GM12878 (cell line): ENCODE measurements around the gene PCLAF. TPM values are rescaled to one million over a fixed set of nuclear protein-coding genes. Genes with fewer than 3 reads are reported as not detected.

ENCODE experiments used
- ATAC-seq: fragments of 200-7000 bp; cut with Tn5 transposase; 3 replicates; pipeline ENCODE4 v1.9.1; 2020; ENCODE audit warnings: mild to moderate bottlenecking, moderate library complexity
- BruUV-seq: library from RNA; stranded (reverse); fragments of 400-500 nt; replicated peaks from 2 replicates; lab custom pipeline; 2021; lab: Mats Ljungman, UMichigan
- CTCF ChIA-PET: fragments of 300-600 bp; sonication (Branson Sonifier 250); formaldehyde crosslinking; extraction: SDS; loops from one replicate; lab custom pipeline; 2021; ENCODE audit warnings: inconsistent platforms; lab: Yijun Ruan, JAX
- POLR2A ChIA-PET: fragments of 350-600 bp; formaldehyde crosslinking; extraction: SDS; loops from one replicate; lab custom pipeline; 2021; ENCODE audit warnings: inconsistent platforms; lab: Charles Lee
- RAD21 ChIA-PET: fragments of 300-600 bp; sonication (Branson Sonifier 250); formaldehyde crosslinking; loops from one replicate; lab custom pipeline; 2023; ENCODE audit warnings: antibody characterized with exemption; ENCODE audit not compliant: unreplicated experiment; lab: Charles Lee
- SMC1A ChIA-PET: fragments of 300-600 bp; sonication (Branson Sonifier 250); formaldehyde crosslinking; loops from one replicate; lab custom pipeline; 2023; ENCODE audit not compliant: unreplicated experiment, uncharacterized antibody; lab: Charles Lee
- DNase-seq: peaks from one replicate; pipeline ENCODE4 v3.0.0-alpha.2; 2011; ENCODE audit warnings: low read depth, low spot score
- FAIRE-seq: peaks from 3 replicates; lab custom pipeline; 2011; peaks lifted over from hg19 to GRCh38; lab: Jason Lieb, UNC
- H2AFZ ChIP-seq: 2 replicates; pipeline ENCODE4 v1.6.0; 2011; ENCODE audit warnings: low read depth, low read length, control low read depth; ENCODE audit not compliant: control insufficient read depth
- H3K27ac ChIP-seq: 2 replicates; pipeline ENCODE4 v1.5.1; 2011; ENCODE audit warnings: control low read depth; ENCODE audit not compliant: control insufficient read depth, insufficient read depth
- H3K27me3 ChIP-seq, 2 experiments: replicated peaks in 1 of 2; 2 replicates each; pipeline versions ENCODE4 v1.6.0 to v1.6.1; 2011; ENCODE audit warnings: low read length in 1 of 2; ENCODE audit not compliant: control insufficient read depth in 2 of 2, insufficient read depth in 2 of 2
- H3K36me3 ChIP-seq, 2 experiments: 2 replicates each; pipeline ENCODE4 v1.5.1; 2011; ENCODE audit warnings: low read length in 1 of 2; ENCODE audit not compliant: control insufficient read depth in 2 of 2, insufficient read depth in 2 of 2
- H3K4me1 ChIP-seq: 2 replicates; pipeline ENCODE4 v1.6.1; 2011; ENCODE audit warnings: mild to moderate bottlenecking, low read length, moderate library complexity, mixed read lengths; ENCODE audit not compliant: control insufficient read depth, insufficient read depth
- H3K4me2 ChIP-seq: 2 replicates; pipeline ENCODE4 v1.6.0; 2011; ENCODE audit warnings: control low read depth; ENCODE audit not compliant: control insufficient read depth, insufficient read depth
- H3K4me3 ChIP-seq: fragments of 200-600 bp; sonication (generic); 2 replicates; pipeline ENCODE4 v1.5.1; 2016
- H3K79me2 ChIP-seq: 2 replicates; pipeline ENCODE4 v1.6.0; 2011; ENCODE audit warnings: low read length; ENCODE audit not compliant: control insufficient read depth, insufficient read depth
- H3K9ac ChIP-seq: 2 replicates; pipeline ENCODE4 v1.8.0; 2011; ENCODE audit warnings: low read length, control low read depth, mixed read lengths; ENCODE audit not compliant: control insufficient read depth, insufficient read depth
- H3K9me3 ChIP-seq: replicated peaks from 3 replicates; pipeline ENCODE4 v1.5.1; 2011; ENCODE audit warnings: mild to moderate bottlenecking, low read length; ENCODE audit not compliant: control insufficient read depth, insufficient read depth
- H4K20me1 ChIP-seq: 2 replicates; pipeline ENCODE4 v1.6.0; 2011; ENCODE audit not compliant: control insufficient read depth, insufficient read depth
- ATF3 ChIP-seq: IDR thresholded peaks from 2 replicates; pipeline ENCODE4 v1.6.1; 2011; ENCODE audit warnings: low read depth, mild to moderate bottlenecking, low read length, moderate library complexity, borderline replicate concordance; ENCODE audit errors: extremely low read depth
- ATF7 ChIP-seq: fragments of 450-650 bp; IDR thresholded peaks from 2 replicates; pipeline ENCODE4 v1.6.1; 2016; ENCODE audit warnings: low read depth, mild to moderate bottlenecking
- BMI1 ChIP-seq: fragments of 450-650 bp; IDR thresholded peaks from 2 replicates; pipeline ENCODE4 v1.6.1; 2016; ENCODE audit warnings: mild to moderate bottlenecking, moderate library complexity, borderline replicate concordance
- CEBPZ ChIP-seq: fragments of 150-350 bp; IDR thresholded peaks from 2 replicates; pipeline ENCODE4 v1.6.1; 2016; ENCODE audit warnings: low read depth, low read length
- CREB1 ChIP-seq: IDR thresholded peaks from 2 replicates; pipeline ENCODE4 v1.6.1; 2012; ENCODE audit warnings: low read depth, mild to moderate bottlenecking, inconsistent platforms
- IKZF2 ChIP-seq, 2 experiments: fragments of 450-650 bp; IDR thresholded peaks; 2 replicates each; pipeline ENCODE4 v1.6.1; 2017; ENCODE audit warnings: mild to moderate bottlenecking in 2 of 2, moderate library complexity in 2 of 2
- JUND ChIP-seq: IDR thresholded peaks from 2 replicates; pipeline ENCODE4 v1.6.1; 2012; ENCODE audit warnings: low read depth, mild to moderate bottlenecking, low read length, improper control_type of control experiment, moderate library complexity
- MEF2A ChIP-seq: IDR thresholded peaks from 2 replicates; pipeline ENCODE4 v1.6.1; 2011; ENCODE audit warnings: low read depth, mild to moderate bottlenecking, low read length, moderate library complexity; ENCODE audit not compliant: insufficient read depth
- MXI1 ChIP-seq: fragments of 150-350 bp; IDR thresholded peaks from 2 replicates; pipeline ENCODE4 v1.6.1; 2011; ENCODE audit warnings: low read depth, mild to moderate bottlenecking, inconsistent platforms, low read length, improper control_type of control experiment
- MYC ChIP-seq: IDR thresholded peaks from 2 replicates; pipeline ENCODE4 v1.6.1; 2011; ENCODE audit warnings: mild to moderate bottlenecking, low read length, moderate library complexity, inconsistent platforms; ENCODE audit not compliant: insufficient read depth, insufficient replicate concordance, insufficient read length, severe bottlenecking
- RB1 ChIP-seq: fragments of 450-650 bp; formaldehyde crosslinking; IDR thresholded peaks from 2 replicates; pipeline ENCODE4 v1.6.1; 2017; ENCODE audit warnings: mild to moderate bottlenecking, borderline replicate concordance
- RUNX3 ChIP-seq: IDR thresholded peaks from 2 replicates; pipeline ENCODE4 v1.6.1; 2012; ENCODE audit warnings: low read length, inconsistent platforms
- SIN3A ChIP-seq: IDR thresholded peaks from 2 replicates; pipeline ENCODE4 v1.6.1; 2012; ENCODE audit warnings: low read depth, low read length, improper control_type of control experiment
- SREBF1 ChIP-seq: IDR thresholded peaks from 2 replicates; pipeline ENCODE4 v1.6.1; 2012; ENCODE audit warnings: mild to moderate bottlenecking, low read length
- STAT1 ChIP-seq: fragments of 450-650 bp; conservative IDR thresholded peaks from 2 replicates; pipeline ENCODE4 v1.6.1; 2014; ENCODE audit warnings: antibody characterized with exemption, mild to moderate bottlenecking
- STAT3 ChIP-seq: IDR thresholded peaks from 2 replicates; pipeline ENCODE4 v1.6.1; 2011; ENCODE audit warnings: low read depth, low read length, improper control_type of control experiment
- WGBS: methylation state at CpG from one replicate; pipeline ENCODE4 v1.1.6; 2016; ENCODE audit warnings: low lambda C conversion rate; ENCODE audit not compliant: insufficient replicate concordance, insufficient coverage; ENCODE audit errors: missing lambda C conversion rate; 5-methylcytosine and 5-hydroxymethylcytosine counted together
- in situ Hi-C: fragments of 300-500 bp; cut with MboI; formaldehyde crosslinking; loops from 9 replicates; pipeline ENCODE4 v1.14.3; 2018; ENCODE audit warnings: mixed read lengths
- intact Hi-C: fragments of 100-400 bp; cut with micrococcal nuclease; formaldehyde crosslinking; loops from one replicate; pipeline ENCODE4 v1.14.2; 2022; ENCODE audit not compliant: unreplicated experiment
- polyA plus RNA-seq, 11 experiments: library from polyadenylated mRNA; depleted of rRNA in 4 of 11; unstranded in 6 of 11; stranded (reverse) in 5 of 11; fragments of >200 nt; fragmentation: Nextera tagmentation in 4 of 11; fragmentation: Illumina TruSeq in 1 of 11; extraction: Ambion mirVana in 4 of 11; extraction: Trizol in 1 of 11; gene quantifications; 1 replicate in 1 of 11; 2 replicates in 10 of 11; pipeline versions ENCODE4 v1.2.1 to v1.2.3, GENCODE V29; 2011 to 2016; ENCODE audit warnings: inconsistent platforms in 2 of 11, missing spikeins in 2 of 11, low read depth in 1 of 11
- total RNA-seq, 4 experiments: library from RNA; depleted of rRNA in 3 of 4; stranded (reverse); fragments of >200 nt in 3 of 4; fragmentation: Illumina TruSeq in 1 of 4; extraction: Trizol in 1 of 4; gene quantifications; 2 replicates each; pipeline versions ENCODE4 v1.2.1 to v1.2.3, GENCODE V29; 2013 to 2021

Gene PCLAF
- total and polyA plus RNA-seq, 10 of the 15 experiments (the other 5 are each of a cell fraction or from before 2014, with no cell fraction given) = 79.0 to 627 (median 343) TPM

- ATAC-seq (no peak), FAIRE-seq (no peak), DNase-seq (no peak)
- Histone ChIP-seq H3K79me2 (no peaks in the 10 kb centered on the region), H3K9me3 (no peaks in the 10 kb centered on the region), H2AFZ (no peak overlapping the region), H3K36me3 (no peaks in the 10 kb centered on the region; a peak in 3 of 4 replicates), H3K27ac (no peak overlapping the region), H3K9ac (no peak overlapping the region), H3K4me1 (no peaks in the 10 kb centered on the region), H4K20me1 (no peaks in the 10 kb centered on the region), H3K4me2 (no peak overlapping the region), H3K4me3 (no peak overlapping the region), H3K27me3 (no peaks in the 10 kb centered on the region)
- ChIA-PET POLR2A (interaction anchor here (0.5 to 0.7 kb wide), 2 partner anchors 26 to 139 kb away, joined by 5 to 9 read pairs; partner anchors contain the start of gene TRIP4), SMC1A (interaction anchor here (0.6 to 1.7 kb wide), 4 partner anchors 8 to 141 kb away, joined by 3 to 4 read pairs (median 4); no protein-coding TSS in a partner anchor), RAD21 (no interaction called here), CTCF (no interaction called here)
- no peak for TF ChIP-seq MEF2A
- no peak for TF ChIP-seq ATF7
- TF ChIP-seq IKZF2 (IDR thresholded peaks at IDR 0.05) = no peak
- TF ChIP-seq MYC = no peak
- TF ChIP-seq RB1 = no peak
- no peak for TF ChIP-seq BMI1
- TF ChIP-seq JUND = no peak
- TF ChIP-seq CREB1 = no peak
- no peak for TF ChIP-seq RUNX3
- TF ChIP-seq ATF3 = no peak
- no peak for TF ChIP-seq STAT3
- TF ChIP-seq MXI1 = no peak
- TF ChIP-seq STAT1 = no peak
- TF ChIP-seq SREBF1 = no peak
- no peak for TF ChIP-seq SIN3A
- no peak for TF ChIP-seq CEBPZ
- WGBS = 79% methylated on average over 4 of the region's 4 CpGs
- intact Hi-C loops (no loop called here), in situ Hi-C loops (no loop called here)
- no TSS peak for BruUV-seq
These were observed 20.0 kb downstream of the PCLAF start for GRCh38 chr15:64361259-64361658.
